NCI-H774 (cell line): ENCODE data around the gene RPL28.

Experiments used
- DNase-seq: peaks from one replicate; lab custom pipeline; 2025; lab: John Stamatoyannopoulos, UW

The RPL28 gene

DNA sequence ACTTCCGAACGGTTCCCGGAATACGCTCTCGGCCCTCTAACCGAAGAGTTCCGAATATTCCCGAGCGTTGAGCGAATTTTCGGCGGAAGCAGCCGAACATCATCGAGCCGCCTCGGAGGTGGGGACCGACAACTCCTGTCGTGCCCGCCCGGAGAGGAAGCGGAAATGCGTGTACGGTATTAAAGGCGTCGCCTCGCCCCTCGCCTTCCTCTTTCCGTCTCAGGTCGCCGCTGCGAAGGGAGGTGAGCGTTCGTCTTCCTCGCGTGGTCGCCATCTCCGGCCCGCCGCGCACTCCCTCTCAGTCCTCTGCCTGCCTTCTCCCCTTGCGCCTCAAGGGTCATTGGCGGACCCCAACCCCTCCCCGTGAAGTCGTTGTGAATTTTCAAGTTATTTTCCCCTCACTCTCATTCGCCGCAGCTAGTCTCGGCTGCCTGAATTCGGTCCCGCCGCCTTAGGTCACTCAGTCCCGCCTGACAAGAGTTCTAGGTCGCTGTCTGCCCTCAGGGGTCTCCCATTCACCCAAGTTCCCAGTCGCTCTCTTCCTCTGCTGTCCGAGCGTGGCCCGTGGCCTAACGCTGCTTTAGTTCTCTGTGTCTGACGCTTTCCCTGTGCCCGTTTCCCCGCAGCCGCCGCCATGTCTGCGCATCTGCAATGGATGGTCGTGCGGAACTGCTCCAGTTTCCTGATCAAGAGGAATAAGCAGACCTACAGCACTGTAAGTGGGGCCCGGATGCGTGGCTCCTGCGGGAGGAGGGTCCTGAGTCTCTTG, at the start of gene RPL28:
RPL28 (plus strand) TSS at position 209 of the 769 bp plus-strand sequence; CDS start at position 635, 426 bp downstream.
- peak; percentile 98 for DNase-seq

GRCh38 chr19:55336101-55336500, 49.6 kb upstream of the RPL28 start:
- DNase-seq = no peak

DNA sequence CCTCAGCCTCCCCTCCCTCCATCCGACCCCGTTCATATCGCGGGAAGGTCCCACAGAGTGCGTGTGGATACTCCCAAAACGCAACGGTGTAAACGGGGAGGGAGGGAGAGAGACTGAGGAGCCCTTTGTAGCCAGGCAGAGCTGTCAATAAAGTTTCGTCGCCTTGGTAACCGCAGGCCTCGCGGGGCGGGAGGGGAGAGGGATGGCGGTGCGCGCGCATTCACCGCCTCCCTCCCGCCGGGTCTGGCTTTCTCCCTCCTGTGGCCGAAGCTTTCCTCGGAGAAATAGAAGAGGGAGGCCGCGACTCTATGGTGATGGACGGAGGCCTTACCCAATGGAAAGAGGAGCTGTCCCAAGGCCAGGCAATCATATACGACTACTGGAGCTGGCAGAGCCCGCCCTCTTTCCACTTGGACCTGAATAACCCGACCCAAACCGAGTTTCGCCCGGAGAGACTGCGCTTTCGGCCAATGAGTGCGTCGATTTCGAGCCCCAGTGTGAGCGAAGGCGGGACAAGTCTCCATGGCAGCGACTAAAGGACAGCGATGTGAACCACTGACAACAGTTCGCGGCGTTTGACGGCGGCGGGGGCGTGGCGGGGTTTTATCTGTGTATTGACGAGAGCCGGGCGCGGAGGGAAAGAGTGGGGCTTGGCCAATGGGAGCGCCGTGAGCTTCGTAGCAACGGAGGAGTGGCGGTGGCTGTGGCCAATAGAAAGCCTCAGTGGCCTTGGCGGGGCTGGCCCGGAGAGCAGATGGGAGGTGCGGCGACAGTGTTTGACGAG, 46.4 kb upstream of the RPL28 start, which contains the start of gene KMT5C:
KMT5C (plus strand) TSS at position 772 of the 784 bp plus-strand sequence. CDS start 2,061 bp downstream, outside the sequence.
- peak; percentile 100 for DNase-seq

DNA sequence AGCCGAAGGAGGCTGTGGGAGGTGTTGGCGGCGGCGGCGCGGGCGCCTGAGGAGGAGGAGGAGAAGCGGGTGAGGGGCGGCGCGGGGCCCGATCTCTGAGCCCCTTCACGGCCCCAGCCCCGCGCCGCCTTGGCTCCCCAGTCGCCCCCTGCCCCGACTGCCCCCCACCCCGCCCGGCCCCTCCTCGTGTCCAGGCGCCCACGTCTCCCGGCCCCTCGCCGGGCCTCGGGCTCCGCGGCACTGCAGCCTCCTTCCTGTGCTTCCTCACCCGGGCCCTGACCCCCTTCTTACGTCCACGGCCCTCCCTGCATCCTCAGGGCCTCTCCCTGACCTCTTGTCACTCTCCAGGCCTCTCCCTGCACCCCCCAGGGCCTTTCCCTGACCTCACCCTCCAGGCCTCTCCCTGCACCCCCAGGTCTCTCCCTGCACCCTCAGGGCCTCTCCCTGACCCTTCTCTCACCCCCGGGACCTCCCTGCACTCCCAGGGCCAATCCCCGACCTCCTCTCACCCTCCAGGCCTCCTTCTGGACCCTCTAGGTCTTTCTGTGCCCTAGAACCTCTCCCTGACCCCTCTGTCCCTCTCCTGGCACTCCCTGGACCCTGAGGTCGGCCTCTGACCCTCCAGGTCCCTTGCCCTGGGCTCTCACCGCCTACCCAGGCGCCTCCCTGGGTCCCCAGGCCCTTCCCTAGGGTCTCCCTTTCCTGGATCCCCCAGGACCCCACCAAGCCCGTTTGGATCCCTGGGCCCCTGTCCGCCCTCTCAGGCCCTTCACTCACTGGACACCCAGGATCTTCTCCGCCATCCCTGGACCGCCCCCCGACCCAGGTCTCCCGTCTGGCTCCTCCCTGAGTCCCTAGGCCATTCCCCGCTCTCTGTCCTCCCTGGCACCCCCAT, 45.6 kb upstream of the RPL28 start:
- no peak for DNase-seq

DNA sequence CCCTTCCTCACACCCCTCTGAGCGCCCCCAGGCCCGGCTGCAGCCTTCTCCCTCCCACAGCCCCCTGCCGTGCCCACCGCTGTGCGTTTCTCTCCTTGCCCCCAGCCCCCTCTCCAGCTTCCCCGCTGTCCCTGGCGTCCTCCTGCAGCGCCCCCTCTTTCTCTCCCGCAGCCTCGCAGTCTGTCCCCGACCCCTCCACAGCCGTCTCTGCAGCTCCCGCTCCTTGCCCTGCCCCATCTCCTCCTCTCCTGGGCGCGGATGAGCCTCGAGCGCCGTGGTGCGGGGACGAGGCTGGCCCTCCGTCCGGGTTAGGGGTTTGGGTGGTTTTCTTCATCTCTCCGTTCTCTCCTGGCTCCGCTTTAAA, 45.0 kb upstream of the RPL28 start:
- DNase-seq = no peak

- DNase-seq = peak; percentile 77
These were observed 44.6 kb upstream of the RPL28 start for GRCh38 chr19:55341171-55341588.

DNA sequence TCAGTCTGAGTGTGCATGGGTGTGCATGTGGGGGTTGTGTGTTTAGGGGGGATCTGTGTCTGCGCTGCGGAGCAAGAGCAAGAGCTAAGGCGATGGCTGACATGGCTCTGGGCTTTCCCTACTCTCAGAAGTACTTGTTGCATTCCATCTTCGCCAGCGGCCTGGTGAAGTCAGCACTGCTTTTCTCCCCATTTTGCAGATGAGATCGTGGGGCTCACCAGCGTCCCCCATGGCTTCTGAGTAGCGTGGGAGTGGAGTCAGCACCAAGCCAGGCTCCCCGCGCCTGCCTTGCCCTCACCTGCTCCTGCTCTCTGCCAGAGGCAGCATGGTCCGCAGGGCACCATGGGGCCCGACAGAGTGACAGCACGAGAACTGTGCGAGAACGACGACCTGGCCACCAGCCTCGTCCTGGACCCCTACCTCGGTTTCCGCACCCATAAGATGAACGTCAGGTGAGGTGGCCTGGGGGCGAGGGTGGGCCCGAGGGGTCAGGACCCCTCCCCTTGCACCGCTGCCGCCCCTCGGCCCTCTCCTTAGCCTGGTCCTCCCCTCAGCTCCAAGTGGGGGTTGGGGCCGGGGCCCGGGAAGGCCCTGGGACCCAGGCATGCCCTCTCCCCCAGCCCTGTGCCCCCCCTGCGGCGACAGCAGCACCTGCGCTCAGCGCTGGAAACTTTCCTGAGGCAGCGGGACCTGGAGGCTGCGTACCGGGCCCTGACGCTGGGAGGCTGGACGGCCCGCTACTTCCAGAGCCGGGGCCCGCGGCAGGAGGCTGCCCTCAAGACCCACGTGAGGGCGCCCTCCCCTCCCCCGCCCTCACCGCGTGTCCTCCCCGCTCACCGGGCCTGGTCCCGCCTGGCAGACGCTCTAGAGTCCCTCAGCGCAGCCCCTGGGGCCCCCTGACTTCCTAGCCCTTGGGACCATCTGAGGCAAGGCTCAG, 43.9 kb upstream of the RPL28 start:
- DNase-seq = no peak

- no peak for DNase-seq
These were observed 41.3 kb upstream of the RPL28 start for GRCh38 chr19:55344444-55344843.

GRCh38 chr19:55345101-55345817, 40.5 kb upstream of the RPL28 start:
- no peak for DNase-seq

GRCh38 chr19:55345818-55346724, 39.7 kb upstream of the RPL28 start:
- DNase-seq = no peak

DNA sequence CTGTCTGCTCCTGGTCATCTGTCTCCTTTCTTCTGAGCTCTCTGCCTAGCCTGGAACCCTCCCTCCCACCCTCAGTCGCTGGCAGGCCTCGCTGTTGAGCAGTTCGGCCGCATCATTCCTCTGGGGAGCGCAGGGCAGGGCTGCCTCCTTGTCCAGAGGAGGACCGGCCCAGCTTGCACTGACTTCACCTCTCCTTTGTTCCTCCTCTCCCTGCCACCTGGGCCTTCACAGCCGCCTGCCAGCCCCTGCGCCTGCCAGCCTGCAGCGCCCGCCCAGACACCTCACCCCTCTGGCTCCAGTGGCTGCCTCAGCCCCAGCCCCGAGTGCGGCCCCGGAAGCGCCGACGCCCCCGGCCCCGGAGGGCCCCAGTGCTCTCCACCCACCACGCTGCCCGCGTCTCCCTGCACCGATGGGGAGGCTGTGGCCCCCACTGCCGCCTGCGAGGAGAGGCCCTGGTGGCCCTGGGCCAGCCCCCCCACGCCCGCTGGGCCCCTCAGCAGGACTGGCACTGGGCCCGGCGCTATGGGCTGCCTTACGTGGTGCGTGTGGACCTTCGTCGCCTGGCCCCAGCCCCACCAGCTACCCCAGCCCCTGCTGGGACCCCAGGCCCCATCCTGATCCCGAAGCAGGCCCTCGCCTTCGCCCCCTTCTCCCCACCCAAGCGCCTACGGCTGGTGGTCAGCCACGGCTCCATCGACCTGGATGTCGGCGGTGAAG, 38.8 kb upstream of the RPL28 start:
- no peak for DNase-seq

DNA sequence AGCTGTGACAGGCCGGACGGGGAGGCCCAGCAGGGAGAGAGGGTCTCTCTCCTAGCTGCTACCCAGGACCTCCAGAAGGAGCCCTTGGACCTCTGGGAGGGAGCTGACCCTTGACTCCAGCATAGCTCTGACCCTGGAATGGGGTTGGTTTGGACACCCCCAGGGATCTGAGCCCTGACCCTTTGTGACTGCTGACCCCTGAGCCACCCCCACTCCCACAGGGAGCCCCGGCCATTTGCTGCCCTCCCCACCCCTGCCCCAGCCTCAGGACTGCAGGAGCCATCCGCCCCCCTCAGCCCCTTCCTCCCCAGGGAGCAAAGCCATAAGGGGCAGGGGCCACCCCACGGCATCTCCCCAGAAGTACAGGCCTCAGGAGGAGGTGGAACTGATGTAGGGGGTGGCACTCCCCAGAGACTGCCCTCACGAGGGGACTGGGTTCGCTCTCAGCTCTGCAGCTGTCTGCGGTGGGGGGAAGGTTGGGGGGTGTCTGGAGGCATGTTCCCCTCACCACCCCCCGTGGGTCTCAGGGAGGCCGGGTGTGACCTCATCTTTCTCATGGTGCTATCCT, 38.2 kb upstream of the RPL28 start:
- no peak for DNase-seq

- DNase-seq = no peak
These were observed 37.3 kb upstream of the RPL28 start for GRCh38 chr19:55348317-55349034.

GRCh38 chr19:55350620-55351315, 35.0 kb upstream of the RPL28 start:
- DNase-seq = no peak

GRCh38 chr19:55352040-55352439, 33.7 kb upstream of the RPL28 start:
- DNase-seq = no peak

GRCh38 chr19:55352549-55353145, 33.1 kb upstream of the RPL28 start:
- no peak for DNase-seq
